Hematopoietic multipotent progenitor cell treated with erythropoietin and hydrocortisone succinate and interleukin-3 and kit ligand, for 6 days (in vitro differentiated cells): ENCODE results near the gene UBASH3B.
A peak's percentile ranks its signal among the peaks of the same experiment; 100 is the strongest.
"Not testable (repeated sequence)": the region's sequence is repeated elsewhere in the genome, so short reads cannot be mapped to it uniquely, and the experiment has no call there.

Experiments used
- DNase-seq: peaks from one replicate; pipeline ENCODE4 v3.0.0-alpha.2; 2015

UBASH3B gene

DNA sequence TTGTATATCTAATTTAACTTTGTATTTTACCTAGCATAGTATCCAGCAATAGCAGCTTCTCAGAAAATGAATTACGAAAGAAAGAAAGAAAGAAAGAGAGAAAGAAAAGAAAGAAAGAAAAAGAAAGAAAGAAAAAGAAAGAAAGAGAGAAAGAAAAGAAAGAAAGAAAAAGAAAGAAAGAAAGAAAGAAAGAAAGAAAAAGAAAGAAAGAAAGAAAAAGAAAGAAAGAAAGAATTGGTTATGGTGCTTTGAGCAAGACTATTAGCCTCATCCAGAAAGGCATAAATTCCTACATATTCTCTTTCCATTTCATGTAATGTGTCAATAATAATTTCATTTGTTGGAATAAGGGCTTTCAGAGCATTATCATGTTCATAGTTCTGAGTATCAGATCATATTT lies 207.6 kb downstream of the UBASH3B start:
- DNase-seq = not testable (repeated sequence)

DNA sequence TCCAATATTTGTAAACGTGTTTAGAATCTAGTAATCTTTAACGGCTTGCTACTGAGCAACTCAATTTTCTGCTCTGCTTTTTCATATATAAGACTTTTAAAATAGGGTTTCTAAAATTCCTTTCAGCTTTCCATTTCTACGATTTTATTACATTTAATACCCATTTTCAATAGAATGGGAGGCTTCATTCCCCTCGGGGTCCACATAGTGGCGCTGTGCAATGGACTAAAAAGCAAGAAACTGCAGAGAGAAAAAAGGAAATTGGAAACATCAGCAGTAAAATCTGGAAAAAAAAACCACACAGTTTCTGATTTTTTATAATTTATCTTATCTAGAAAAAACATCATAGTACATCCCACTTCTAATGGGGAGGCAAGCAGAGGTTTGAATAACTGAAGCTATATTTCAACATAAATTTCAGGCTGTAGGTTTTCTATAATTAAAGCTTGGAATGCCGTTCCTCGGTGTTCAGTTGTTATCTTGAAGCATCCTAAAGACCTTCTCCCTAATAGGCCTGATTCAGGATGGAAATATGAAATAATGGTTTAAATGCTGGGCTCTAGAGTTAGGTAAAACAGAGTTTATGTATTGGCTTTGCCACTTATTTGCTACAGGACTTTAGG lies 208.3 kb downstream of the UBASH3B start:
- peak; percentile 72 for DNase-seq
